NOMO-1 treated with DMSO at 0.1 percent for 48 hours (cell line): ENCODE data around the gene DPT.

Experiments
- DNase-seq: peaks from one replicate; lab custom pipeline; 2025; ENCODE audit not compliant: unreplicated experiment; lab: John Stamatoyannopoulos, UW

The DPT gene

DNA sequence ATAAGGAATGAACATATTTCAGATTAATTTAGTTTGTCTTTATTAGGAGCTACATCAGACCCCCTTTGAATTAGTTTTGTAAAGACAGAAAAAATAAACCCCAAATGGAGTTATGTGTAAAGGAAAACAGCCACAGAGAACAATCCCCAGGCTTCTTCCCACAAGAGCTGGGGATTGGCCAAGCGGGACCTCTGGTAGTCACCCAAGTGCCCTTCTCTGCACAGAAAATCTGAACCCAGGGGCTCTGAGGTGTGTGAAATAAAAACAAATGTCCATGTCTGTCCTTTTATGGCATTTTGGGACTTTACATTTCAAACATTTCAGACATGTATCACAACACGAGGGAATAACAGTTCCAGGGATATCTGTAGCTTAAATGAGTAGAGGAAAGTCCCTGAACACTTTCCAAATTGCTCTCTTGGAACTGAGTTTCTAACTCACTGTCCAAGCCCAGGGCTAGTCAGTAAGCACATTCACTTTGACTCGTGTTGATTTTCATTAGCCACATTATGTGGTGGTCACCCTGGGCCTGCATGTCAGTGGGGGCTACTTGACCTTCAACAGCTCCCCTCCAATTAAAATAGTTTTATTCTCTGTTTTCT lies 22.5 kb downstream of the DPT start:
- no peak for DNase-seq

DNA sequence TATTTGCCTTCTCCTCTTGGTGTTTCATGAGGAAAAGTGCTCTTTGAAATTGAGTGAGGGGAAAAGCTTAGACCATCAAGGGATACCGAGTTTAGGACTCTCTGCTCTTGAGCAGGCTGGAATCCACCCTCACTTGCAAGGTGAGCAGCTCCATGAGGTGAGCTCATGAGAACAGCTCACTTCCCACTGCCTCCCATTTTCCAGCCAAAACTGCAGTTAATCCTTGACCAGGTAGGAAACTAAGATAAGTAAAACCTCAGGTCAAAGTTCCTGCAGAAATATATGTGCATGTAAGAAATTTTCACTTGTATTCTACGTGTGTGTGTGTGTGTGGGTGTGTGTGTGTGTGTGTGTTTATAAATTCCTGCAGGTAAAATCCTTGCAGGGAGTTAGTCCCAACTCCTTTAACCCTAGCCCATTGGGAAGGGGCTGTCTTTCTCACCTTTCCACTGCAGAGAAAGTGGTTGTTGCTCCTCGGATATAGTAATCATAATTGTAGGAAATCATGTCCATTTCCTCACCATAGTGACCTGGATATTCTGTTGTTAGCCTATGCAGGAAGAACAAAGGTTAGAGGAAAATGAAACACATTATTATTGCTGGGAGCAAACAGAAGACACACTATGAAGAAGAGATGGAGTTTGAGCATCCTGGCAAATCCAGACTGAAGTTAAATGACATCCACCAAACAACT lies 28.3 kb downstream of the DPT start:
- no peak for DNase-seq

DNA sequence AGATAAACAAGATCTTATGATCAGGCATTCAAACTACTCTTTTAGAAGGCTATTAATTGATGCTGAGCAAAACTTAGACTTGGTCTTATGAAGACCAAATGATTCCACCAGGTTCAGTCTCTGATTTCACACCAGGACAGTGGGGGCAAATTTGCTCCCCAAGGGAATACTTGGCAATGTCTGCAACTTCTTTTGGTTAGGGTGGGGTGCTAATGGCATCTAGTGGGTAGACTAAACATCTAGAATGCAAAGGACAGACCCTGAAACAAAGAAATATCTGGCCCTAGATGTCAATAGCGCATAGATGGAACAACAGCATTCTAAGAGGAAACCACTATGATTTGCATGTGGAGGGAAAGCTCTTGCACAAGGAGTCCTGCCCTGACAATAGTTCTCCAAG lies 30.6 kb downstream of the DPT start:
- no peak for DNase-seq

DNA sequence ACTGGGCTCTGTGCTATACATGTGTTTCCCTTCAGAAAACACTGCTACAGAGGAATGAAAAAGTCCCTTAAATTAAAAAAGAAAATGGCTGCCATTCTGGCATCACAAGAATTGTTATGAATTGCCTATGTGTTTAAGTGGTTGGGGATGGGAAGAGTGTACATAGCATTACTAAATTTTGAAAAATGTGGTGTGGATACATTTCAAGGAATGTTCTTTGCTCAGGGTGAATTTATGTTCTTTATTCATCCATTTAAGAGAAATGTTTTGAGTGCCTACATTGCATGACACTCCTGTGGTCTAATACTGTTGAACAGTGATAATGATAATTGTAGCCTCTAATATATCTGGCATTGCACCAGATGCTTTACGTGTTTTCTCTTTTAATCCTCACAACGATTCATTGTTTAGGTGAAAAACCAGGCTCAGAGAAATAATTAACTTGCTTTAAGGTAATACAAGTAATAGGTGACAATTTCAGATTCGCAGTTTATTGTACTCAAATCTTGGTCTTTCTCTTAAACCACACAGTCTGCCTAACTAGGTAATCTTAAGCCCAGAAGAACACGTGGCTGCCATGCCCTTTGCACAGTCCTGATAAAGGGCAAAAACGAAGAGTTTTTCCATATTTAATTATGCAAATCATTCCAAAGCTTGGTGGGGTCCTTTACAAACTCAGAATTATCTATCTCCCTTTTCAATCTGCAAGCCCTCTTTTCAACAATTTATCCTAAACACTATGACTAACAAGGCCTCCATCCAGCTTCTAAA lies 31.5 kb downstream of the DPT start:
- no peak for DNase-seq

DNA sequence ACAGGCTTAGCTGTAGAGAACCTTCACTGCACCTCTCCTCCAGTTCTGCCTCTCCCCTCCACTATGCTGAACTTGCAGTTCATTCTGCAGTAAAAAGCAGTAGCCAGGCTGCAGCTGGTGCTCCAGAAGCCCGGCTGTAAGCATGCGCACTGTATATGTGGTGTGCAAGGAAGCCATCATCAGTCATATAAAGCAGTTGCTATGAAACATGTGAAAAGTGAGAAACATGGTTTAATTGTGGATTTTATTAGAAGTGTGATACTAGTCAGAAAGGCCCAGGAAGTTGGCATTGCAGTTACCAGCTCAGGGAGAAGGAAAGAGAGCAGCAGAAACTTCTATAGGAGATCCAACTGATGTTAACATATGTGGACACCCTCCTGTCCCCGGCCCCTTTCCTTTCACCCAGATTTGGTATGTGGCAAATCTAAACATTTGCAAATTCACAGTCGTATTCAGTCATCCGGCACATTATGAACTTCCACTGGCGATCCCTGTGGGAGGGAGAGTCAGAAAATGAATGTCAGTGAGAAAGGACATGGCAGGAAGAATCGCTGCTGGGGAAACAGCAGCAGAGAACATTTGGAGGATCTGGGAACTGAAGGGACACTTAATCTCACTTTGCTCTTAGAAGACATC lies 32.8 kb downstream of the DPT start:
- no peak for DNase-seq

DNA sequence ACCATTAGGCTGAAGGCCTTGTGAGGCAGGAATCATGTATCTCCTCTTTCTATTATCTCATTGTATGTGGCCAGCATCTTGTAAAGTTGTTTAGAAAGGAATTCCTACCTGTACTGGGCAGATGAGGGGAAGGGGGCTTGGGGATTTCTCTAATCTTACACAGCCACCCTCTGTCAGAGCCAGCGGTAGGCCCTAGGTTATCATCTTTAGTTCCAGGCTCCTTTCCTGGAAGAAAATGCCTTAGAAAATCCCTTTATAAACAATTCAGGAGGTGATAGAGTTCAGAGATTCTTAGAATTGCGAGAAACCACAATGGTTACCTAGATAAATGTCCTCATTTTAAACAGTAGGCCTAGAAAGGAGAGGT lies 35.2 kb downstream of the DPT start:
- DNase-seq: no peak

DNA sequence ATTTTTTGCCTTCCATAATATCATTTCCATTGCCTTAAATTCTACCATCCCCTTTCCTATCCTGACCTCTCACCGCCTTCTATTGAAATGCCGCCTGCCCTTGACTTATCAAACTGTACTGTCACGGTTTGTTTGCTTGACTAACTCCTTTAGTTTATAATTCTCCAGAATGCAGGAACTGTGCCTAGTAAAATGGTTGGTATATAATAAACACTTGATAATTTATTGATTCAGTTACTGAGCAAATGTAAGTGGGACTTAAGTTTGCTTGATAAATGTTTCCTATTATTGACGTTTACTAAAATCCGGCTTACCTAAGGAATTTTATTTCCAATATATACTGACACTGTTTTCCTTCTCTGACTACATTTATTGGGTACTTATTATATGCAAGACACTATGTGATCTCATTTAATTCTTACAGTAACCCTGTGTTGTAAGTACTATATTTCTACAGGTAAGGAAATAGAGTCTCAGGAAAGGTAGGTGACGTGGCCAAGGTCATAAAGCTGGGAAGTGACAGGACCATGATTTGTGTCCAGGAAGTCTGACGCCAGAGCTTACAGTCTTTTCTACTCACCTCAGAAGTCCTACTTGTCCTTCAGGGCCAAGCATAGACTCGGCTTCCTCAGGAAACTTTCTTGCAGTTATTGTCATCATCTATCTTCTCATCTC lies 35.7 kb downstream of the DPT start:
- DNase-seq: no peak

DNA sequence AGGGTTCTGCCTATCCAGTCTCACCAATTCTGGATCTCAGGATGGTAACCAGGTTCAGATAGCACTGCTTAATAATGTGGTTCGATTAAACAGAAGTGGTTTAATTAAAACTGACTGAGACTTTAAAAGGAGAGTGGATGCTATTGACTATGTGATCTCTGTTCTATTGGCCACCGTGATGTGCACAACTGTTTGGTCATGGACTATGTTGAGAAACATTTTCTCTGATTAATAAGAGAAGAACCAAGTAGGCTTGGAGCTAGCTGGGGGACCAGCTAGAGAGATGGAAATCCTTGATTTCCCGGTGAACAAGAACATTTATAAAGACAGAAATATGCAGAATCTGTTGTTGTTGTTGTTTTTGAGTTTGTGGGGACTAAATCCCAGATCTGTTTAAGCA lies 36.5 kb downstream of the DPT start:
- no peak for DNase-seq

DNA sequence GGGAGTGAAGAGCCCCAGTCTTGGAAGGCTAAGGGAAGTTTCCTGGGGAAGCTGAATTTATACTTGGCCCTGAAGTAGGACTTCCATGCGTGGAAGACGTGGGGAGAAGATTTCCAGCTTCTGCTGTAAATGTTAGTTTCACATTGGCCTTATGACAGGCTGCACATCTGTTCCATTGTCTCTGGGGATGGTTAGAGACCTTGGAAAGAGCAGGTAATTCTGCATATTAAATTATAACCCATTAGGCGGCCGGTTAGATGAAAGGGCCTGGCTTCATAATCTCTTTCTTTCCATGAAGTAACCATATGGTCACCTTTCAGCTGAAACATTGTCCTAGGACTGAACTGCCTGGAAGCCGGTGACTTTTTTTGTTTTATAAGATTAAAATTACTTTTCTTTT lies 37.5 kb downstream of the DPT start:
- DNase-seq: no peak

DNA sequence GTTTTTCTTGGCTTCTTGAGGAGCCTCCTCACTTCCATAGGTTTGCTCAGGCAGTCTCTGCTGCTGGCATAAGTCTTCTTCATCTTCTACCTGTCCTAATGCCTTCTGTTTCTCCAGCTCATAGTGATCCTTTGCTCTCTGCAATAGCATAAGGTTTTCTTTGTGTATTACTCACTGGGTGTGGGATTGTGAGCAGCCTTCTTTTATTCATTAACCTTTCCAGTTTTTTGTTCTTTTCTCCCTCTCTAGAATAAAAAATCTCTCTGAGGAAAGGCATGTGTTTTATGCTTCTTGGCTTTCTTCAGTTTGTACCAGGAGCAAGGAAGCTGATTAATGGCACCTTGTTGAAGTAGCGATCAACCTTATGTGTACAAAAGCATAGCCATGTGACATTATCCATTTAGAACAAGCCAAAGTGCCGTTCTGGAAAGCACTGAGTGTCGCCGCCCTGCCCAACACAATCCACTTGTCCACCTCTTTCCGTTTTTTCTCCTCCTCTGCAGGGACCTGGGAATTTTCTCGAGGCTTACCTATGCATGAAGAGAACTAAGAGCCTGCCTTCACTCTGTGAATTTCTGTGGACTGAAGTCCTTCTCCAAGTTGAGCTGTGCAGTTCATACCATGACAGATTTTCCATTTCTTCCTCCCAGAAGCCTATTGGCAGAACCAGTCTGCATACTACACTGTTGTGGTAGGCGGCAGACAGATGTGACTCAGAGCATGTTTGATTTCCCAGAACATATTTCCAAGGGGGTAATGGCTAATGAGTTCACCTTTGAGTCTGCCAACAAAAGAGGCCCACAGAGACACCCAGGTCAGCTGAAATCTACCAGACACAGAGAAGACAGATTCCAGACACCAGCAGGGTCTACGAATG lies 39.0 kb downstream of the DPT start:
- no peak for DNase-seq

DNA sequence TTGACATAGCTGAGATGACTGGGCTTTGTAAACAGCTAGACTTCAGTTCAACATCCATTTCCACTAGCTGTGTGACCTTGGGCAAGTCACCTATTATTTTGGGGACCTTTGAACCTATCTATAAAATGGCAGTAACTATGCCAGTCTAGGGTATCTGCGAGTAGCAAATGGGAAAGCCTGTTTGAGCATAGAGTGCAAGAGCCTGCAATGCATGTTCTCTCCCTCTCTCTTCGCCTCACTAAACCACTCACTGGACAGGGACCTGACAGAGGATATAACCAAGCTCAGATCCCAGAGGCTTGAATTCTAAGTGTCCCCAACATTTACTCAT lies 39.7 kb downstream of the DPT start:
- DNase-seq: no peak

DNA sequence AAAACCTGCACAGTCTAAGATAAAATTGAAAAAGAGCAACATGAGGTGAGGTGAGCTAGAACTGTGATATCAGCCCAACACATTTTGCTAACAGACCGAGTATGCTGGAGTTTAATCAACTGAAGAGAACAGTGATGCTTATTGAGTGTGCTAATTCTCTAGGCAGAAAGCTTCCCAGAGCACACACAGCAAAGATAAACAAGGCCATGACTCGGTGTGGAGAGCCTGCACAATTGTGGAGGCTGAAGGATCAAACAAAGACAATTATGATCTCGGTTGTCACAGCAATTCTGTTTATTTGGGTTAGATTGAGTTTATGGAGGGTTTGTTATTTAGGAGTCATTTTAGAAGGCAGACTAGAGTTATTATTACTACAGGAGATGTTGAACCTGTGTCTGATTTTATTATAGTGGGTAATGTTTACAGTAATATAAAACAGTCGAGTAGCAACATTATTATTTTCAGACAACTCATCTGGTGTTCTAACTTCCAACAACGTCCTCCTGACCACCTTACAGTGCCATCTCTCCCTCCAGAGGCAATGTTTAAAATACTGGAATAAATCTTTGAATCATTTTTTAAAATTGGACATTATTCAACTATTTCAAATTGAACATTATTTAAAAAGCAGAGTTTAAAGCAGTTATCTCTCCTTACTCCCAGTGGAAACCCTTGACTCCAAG lies 40.2 kb downstream of the DPT start:
- DNase-seq: no peak

DNA sequence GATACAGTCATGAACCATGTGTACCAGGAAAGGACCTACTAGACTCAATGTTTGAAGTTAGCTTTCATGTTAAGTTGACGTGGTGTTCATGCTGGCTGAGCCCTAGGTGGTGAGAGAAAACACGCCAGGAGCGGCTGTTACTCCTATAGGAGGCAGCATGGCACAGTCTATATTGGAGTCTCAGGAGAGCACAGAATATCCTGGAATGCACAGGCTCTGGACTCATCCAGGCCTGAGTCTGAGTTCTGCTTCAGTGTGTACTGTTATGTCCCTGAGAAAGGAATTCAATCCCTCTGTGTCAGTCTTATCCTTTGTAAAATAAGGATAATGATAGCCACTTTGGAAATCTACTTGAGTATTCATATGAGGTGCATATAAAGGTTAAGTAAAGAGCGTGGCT lies 41.2 kb downstream of the DPT start:
- DNase-seq: no peak

DNA sequence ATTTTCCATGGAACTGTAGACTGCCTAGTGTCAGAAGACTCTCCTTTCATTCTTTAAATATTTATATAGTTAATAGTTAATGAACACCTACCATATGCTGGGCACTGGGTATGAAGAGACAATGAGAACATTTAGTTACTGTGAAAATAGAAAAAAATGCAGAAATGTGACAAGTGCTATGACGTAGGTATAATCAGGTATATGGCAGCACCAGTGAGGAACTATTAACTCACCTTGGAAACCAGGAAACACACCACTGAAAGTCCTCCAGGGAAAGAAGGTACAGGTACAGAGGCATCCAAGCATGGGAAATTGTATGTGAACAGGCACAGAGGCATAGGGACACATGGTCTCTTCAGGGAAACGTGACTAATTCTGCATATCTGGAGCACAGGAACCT lies 42.3 kb downstream of the DPT start:
- no peak for DNase-seq

DNA sequence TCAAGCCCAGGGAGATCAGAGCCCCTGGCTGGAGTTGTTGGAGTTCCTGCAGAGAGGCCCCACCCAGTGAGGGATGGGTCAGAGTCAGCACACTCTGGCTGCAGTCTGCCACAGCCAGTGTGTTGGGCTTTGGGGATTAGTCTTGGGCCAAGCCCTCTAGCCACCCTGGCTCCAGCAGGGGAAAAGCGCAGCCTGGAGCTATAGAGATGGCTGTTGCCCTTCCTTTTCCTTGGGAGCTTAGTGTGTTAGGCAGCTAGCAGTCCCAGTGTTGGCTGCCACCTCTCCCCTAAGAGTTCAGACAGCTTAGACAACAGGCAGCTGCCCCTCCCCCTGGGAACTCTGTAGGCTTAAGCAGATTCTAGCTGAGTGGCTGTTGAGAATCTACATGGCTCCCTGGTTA lies 45.1 kb downstream of the DPT start:
- no peak for DNase-seq

DNA sequence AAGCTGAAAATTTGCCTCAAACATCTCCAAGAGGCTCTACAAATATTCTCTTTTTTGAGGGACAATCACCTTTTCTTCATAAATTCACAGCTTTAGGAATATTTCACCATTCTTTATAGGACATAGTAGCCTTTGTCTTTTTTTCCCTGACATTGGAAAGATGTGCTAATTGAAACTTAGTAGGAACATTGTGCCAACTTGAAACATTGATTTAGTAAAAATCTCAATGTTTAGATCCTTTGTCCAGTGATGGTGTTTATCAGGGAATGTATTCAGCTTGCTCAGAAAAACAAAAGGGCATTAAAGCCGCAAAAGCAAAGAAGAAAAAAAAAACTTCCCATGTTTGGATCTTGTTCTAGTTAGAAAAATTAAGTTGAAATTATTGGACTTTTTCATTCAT lies 52.1 kb downstream of the DPT start:
- no peak for DNase-seq

DNA sequence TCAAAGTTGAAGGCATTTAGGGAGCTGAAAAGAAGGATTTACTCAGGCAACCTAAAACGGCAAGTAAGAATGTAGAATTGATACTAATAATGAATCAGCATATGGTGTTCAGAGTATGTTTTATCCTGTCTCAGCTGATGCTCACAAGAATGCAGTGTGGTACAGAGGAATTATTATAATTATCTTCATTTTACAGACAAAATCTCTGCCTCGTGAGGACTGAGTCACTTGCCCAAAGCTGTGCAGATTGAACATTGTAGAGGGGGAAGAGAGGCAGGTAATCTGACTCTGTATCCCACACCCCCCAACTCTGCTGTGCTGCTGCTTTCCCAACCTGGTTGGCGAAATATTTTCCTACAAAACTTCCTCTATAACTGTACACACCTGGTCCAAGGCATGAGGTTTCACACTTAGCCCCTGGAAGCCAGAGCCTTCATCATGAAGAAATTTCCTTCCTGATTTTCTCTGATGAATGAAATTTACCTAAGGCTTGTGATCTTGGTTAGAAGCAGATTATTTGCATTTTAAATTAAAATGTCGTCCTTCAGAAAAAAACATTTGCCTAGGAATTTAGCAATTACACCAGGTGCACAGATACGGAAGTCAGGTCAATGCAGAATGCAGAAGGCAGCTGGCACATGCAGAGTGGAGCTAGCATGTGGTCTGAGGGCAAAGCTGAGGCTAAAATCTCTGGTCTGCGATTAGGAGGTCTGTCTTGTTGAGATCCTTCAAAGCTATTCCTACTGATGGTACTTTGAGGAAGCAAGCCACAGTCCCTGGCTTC lies 52.8 kb downstream of the DPT start:
- DNase-seq: no peak

DNA sequence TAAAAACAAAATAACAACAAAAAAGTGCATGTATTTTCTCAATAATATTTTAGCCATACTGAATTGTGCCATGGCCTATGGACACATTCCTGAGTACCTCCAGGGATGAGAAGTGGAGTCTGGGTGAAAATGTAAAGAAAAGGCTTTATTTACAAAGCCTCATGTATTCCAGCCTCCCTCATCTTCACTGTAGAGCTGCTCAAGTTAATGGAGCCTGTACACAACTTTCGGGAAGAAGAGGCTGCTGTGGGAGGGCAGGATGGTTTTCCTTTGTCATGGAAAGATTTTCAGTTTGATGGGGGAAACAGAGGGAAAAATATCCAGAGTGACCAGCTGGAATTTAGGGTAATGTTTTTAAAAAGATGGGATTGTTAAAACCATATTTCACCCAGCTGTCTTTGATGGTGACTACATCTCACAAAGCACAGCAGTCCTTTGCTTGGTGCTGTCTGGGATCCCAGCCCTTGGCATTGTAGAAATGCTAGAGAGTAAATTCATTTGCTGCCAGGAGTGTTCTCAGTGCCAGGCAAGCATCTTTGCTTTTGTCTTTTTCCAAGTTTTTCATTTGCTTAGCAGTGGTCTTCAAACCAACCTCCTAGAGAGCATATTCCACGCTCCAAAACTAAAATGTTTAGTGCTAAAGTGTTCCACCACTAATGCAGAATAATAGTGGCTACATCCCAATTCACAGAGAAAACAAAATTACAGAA lies 54.9 kb downstream of the DPT start:
- no peak for DNase-seq

DNA sequence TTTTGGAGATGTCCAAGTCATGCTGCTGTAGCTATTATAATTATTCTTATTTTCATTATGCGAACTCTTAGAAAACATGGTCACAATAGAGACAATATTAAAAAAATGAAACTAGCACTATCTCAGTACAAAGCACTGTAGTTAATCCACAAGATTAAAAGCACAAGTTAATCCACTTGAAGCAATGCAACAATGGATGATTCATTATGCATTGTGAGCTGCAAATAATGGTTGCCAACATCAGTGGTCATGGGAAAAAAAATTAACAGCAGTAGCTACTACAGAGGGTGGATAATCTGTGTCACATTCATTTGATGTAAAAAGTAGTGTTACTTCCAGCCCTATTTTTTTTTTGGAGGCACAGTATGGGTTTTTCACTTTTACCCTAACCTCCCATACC lies 56.7 kb downstream of the DPT start:
- DNase-seq: no peak
